Ovary (tissue), 3 donors: ENCODE measurements around the gene COPS6.

ENCODE experiments used
- EP300 ChIP-seq: sonication (generic); formaldehyde crosslinking; IDR thresholded peaks from one replicate; pipeline ENCODE4 v1.6.1; 2017; ENCODE audit warnings: antibody characterized with exemption
- POLR2A ChIP-seq: fragments of 450-650 bp; IDR thresholded peaks from one replicate; pipeline ENCODE4 v1.6.1; 2017; ENCODE audit warnings: antibody characterized with exemption, mild to moderate bottlenecking, moderate library complexity
- TF ChIP-seq, protein P1 (sequence below), 3 donors: fragments of 450-650 bp in 2 of 3; fragments of 200-600 bp in 1 of 3; IDR thresholded peaks; one replicate each; pipeline versions ENCODE4 v1.5.1 to v1.8.0; 2016 to 2022; ENCODE audit warnings: antibody characterized with exemption in 3 of 3, mild to moderate bottlenecking in 1 of 3
- donor health status: DM: no; HTN: no; CAD: no.

DNA sequence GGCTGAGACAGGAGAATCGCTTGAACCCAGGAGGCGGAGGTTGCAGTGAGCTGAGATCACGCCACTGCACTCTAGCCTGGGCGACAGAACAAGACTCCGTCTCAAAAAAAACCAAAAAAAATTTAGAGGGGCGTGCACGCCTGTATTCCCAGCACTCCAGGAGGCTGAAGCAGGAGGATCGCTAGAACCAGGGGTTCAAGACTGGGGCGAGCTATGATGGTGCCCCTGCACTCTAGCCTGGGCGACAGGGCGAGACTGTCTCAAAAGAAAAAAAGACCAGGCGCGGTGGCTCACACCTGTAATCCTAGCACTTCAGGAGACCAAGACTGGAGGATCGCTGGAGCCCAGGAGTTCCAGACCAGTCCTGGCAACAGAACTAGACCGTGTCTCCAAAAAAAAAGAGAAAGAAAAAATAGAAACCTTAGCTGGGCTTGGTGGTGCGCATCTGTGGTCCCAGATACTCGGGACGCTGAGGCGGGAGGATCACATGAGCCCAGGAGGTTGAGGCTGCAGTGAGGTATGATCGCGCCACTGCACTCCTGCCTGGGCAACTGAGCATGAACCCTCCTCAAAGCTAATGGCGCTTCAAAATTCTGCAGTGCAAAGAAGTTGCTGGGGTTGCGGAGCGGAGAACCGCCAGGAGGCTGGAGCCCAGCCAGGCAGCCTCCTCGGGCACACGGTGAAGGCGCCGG is 37.6 kb downstream of the COPS6 start:
- TF ChIP-seq EP300, result no peak
- TF ChIP-seq, protein P1, sequence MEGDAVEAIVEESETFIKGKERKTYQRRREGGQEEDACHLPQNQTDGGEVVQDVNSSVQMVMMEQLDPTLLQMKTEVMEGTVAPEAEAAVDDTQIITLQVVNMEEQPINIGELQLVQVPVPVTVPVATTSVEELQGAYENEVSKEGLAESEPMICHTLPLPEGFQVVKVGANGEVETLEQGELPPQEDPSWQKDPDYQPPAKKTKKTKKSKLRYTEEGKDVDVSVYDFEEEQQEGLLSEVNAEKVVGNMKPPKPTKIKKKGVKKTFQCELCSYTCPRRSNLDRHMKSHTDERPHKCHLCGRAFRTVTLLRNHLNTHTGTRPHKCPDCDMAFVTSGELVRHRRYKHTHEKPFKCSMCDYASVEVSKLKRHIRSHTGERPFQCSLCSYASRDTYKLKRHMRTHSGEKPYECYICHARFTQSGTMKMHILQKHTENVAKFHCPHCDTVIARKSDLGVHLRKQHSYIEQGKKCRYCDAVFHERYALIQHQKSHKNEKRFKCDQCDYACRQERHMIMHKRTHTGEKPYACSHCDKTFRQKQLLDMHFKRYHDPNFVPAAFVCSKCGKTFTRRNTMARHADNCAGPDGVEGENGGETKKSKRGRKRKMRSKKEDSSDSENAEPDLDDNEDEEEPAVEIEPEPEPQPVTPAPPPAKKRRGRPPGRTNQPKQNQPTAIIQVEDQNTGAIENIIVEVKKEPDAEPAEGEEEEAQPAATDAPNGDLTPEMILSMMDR (IDR thresholded peaks at IDR 0.05), result peak in 1 of 3 donors; percentile 20
- TF ChIP-seq POLR2A, result no peak
